ENCODE results near the gene JOSD1.
"Not testable (repeated sequence)": the region's sequence is repeated elsewhere in the genome, so short reads cannot be mapped to it uniquely, and the experiment has no call there.

Gene JOSD1

DNA sequence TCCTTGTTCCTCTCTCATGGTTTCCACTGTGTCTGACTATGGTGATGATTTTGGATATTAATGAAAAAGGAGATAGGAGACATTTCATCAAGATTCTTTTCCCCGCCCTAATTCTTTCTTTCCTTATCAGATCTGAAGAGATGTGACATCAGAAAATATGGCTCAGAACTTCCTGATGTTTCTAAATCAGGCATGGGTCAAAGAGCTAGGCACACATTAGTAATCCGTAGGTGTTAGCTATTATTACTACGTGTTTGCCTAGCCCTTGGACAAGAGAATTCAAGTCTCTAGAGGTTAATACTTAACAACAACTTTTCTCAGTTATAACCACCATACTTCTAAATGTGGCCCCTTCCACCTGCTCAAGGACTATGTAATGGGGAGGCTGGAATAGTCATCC, 5.8 kb downstream of the JOSD1 start:
- in situ Hi-C loops (cut with MboI; ENCODE audit: low sequenced_read_pairs): no loop called here

DNA sequence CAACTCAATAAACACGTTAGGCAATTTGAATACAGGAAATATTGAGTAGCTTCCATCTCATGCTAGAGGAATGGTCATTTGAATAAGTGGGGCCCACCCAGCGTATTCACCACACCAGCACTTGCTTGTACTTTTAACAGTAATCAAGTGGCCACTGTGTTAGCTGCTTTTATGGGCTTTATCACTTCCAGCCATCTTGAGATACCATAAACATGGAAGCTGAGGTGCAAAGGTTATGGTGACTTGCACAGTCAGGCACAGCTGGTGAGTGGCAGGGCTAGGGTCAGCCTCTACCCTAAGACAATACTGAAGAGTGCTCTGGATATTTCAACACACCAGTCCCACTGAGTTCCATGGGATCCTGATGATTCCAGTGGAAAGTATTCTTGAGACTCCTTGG, 6.7 kb downstream of the JOSD1 start:
- in situ Hi-C loops (cut with MboI; ENCODE audit: low sequenced_read_pairs): no loop called here

DNA sequence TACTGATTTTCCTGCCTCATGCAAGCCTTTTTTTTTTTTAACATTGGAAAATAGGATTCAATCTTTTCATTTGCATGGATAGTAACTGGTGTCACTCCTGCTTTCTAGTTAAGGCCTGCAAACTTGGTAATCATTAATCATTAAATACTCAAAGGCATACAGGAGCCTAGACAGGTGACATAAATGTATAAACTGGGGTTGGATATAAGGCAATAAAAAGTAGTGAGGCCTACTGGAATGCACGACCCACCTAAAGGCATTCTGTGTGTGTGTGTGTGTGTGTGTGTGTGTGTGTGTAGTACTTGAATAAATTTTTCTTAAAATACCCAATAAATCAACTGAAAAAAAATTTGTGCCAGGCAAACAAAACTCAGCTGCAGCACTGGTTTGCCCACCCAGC, 11.1 kb downstream of the JOSD1 start:
- in situ Hi-C loops (cut with MboI; ENCODE audit: low sequenced_read_pairs): no loop called here

DNA sequence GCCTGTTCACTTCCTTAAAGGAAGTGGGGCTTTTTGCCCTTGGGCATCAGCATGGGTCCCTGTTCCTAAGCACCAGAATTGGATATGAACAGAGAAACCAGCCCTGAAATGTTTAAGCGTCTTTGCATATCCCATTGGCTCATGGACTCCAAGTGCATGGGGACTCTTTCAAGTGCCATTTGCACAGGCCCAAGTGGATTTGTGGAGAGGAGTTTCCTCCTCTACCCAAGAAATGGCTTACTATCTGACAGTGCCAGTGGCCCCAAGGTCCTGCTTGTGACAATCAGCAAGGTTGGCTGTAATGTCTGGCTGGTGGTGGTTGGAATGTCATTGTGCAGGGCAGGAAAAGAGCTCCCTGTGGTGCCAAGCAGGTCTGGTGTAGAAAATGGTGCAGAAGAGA, 15.0 kb downstream of the JOSD1 start:
- in situ Hi-C loops (cut with MboI; ENCODE audit: low sequenced_read_pairs): no loop called here

DNA sequence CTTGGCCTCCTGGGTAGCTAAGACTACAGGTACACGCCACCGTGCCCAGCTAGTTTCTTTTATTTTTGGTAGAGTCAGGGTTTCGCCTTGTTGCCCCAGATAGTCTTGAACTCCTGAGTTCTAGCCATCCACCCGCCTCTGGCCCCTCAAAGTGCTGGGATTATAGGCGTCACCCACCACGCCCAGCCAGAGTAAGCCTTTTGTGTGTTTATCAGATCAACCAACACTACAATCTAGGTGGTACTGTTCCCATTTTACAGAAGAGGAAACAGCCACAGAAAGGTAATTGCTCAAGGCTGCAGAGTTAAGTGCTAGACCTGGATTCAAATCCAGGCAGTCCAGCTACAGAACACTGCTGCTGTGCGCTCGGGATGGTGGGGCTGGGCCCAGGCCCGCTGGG, 15.8 kb downstream of the JOSD1 start:
- in situ Hi-C loops (cut with MboI; ENCODE audit: low sequenced_read_pairs): no loop called here

DNA sequence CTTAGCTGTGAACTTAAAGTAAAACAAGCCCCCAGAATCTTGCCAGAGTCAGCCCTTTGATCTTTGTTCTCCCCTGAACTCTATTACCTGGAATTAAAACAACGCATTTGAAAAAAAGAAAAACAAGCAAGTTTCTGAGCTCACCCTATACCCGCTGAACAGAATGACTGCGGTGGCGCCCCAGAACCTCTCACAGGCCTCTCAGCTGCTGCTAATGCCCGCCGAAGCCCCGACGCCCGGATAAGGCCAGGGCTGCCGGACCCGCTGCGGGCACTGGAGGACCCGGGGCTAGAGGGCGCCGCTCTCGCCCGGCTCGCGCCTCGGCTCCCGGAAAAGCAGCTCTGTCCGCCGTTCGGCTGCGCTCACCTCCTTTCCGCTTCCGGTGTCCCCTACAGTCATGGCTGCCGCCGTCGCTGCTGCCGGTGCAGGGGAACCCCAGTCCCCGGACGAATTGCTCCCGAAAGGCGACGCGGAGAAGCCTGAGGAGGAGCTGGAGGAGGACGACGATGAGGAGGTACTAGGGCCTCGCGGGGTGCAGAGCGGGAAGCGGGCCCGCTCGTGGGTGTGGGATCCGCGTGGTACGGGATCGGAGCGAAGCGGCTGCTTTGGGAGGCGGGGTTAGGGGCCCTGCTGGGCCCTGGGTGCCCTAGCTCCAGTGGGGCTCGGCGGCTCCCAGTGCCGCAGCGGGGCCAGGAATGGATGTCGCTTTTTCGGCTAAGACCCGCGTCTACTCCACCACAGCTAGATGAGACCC, 19.0 kb downstream of the JOSD1 start, which contains the start of gene TOMM22:
Gene TOMM22 (plus strand): TSS at position 376 of the 754 bp plus-strand sequence. CDS start 22 bp downstream, at position 398.
- in situ Hi-C loops (cut with MboI; ENCODE audit: low sequenced_read_pairs): no loop called here

DNA sequence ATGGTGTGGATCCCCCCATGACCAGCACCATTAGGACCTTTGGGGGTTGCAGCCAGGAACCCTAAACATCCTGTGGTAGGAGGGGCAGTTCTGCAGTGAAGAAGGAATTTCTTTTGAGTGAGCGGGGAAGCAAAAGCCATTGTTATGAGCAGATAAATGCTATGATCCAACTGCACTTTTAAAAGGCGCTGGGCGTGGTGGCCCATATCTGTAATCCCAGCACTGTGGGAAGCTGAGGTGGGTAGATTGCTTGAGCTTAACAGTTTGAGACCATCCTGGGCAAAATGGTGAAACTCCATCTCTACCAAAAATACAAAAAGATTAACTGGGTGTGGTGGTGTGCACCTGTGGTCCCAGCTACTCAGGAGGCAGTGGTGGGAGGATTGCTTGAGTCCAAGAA, 24.9 kb downstream of the JOSD1 start:
- in situ Hi-C loops (cut with MboI; ENCODE audit: low sequenced_read_pairs): no loop called here

DNA sequence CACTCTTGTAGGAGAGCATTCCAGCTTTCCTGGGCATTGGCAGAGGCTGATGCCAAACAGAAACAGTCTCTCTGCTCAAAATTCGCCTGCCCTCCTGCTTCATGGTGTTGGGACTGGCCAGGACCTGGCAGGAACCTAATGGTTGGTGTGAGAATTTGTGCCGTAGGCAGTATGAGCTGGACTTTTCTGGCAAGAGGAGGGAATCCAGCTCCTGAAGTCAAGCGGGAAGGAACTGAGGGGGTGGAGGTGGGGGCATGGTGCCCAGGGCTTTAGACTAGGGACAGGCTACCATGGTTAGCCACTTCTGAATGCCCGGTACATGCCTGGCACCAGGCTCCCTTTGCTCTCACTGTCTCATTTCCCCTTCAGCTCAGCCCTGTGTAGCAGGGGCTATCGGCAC, 25.9 kb downstream of the JOSD1 start:
- in situ Hi-C loops (cut with MboI; ENCODE audit: low sequenced_read_pairs): no loop called here

DNA sequence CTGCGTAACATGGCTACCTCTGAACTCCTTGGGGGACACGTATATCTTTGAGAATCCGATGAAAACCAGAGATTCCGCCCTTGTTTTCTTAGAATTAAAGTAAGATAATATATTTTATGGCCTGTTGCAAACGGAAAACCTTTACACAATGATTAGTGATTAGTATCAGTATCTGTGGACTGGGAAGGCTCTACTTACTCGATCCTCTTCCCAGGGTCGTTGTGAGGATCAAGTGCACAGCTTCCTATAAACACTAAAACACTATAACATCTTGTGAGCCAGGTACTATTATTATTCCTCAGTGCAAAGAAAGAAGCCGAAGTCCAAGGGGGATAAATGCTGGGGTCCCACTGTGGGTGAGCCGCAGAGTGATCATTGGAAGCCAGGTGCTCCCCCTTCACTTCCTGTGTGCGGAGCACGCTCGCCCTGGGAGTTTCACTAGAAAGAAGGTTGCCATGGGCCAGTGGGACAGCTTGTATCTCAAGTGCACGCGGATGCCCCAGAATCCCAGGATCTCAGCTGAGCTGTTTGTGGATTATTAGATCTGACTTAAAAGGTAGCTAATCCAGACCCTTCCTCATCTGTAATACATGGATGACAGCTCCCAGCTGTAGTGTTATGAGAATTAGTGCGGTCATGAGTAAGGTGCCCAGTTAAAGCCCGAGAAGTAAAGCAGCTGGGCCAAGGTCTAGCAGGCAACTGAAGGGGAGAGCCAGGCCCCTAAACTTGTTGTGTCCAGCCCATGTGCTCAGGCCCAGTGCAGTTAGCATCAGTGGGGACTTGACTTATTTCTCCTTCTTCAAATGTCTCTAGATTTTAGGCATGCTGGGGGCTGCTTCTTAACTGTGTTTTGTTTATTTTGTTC, 43.5 kb downstream of the JOSD1 start:
- in situ Hi-C loops (cut with MboI; ENCODE audit: low sequenced_read_pairs): no loop called here

DNA sequence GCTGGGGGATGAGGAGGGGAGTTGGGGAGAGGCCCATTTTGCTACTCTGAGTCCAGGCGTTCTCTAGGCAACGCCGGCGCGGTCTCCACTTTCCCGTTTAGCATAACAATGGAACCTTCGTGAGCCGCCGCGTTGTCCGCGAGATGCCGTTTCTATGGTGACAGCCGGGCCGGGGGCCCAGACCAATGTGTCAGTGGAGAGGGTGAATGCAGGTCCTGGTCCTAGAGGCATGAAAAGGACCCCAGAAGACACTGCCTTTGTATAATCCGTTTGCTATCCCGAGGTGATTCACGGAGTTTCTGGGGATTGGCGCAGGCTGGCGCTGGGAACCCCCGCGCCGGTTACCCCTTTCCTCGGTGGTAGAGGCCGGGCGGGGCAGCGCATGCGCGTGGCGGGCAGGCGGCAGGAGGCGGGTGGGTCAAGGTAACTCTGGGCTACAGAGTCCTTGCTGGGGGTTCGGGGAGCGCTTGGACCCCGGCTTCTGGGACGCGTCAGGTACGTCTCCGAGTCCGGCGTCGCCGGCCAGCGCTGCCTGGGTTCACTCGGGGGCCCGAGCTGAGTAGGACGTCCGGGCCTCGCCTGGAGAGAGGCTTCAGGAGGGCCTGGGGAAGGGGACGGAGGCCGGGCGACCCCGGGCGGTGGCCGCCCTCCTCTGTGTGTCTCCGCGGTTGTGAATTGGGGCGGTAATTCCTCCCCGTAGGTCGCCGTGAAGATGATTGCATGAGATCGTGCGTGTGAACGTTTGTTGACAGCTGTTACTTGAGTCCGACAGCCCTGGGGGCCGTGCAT, 44.3 kb downstream of the JOSD1 start, which contains the start of the genes CBY1 and FAM227A:
Gene CBY1 (plus strand): TSS at position 383 of the 789 bp plus-strand sequence. CDS start 11,417 bp downstream, outside the sequence.
Gene FAM227A (minus strand): TSS at position 137 of the 789 bp plus-strand sequence. CDS start 6,224 bp downstream, outside the sequence.
- in situ Hi-C loops (cut with MboI; ENCODE audit: low sequenced_read_pairs): no loop called here

DNA sequence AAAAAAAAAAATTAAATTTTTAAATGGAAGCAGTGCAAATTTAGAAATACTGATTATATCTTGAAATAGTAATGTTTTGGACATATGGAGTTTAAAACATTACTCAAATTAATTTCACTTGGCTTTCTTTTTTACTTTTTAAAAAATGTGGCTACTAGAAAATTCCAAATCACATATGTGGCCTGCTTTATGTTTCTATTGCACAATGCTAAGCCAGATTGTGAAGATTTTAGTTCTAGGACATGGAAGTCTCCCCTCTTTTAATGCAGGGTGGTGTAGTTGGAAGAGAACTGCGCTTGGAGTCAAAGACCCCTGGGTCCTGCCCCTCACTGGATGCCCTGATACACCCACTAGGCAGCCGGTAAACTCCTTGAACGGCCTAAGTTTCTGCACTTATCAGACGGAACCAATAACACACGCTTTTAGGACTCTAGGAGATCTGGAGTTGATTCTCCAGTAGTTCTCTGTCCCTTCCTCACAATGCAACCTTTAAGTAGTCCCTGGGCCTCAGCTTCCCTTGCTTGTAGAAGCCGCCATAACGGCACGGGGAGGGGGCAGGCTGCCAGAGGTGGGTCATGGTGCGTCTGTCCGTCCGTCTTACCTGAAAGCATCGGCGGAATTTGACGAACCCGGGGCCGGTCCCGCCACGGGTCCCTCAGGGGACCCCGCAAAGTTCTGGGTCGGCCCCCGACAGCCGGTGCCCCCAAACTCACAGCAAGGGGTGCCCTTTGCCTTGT, 45.1 kb downstream of the JOSD1 start:
- in situ Hi-C loops (cut with MboI; ENCODE audit: low sequenced_read_pairs): no loop called here

DNA sequence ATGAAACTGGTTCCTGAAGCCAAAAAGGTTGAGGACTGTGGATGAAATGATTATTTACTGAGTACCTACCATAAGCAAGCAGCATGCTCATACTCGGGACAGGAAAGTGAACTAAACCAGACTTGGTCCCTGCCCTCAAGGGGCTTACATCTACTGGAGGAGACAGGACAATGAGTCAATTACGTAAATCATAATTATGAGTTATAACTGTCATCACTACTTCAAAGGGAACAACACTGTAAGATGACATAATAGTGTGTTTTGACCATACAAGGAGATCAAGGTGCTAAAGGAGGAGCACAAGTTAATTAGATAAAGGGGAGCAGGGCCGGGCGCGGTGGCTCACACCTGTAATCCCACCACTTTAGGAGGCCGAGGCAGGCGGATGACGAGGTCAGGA, 47.0 kb downstream of the JOSD1 start:
- in situ Hi-C loops (cut with MboI; ENCODE audit: low sequenced_read_pairs): no loop called here

DNA sequence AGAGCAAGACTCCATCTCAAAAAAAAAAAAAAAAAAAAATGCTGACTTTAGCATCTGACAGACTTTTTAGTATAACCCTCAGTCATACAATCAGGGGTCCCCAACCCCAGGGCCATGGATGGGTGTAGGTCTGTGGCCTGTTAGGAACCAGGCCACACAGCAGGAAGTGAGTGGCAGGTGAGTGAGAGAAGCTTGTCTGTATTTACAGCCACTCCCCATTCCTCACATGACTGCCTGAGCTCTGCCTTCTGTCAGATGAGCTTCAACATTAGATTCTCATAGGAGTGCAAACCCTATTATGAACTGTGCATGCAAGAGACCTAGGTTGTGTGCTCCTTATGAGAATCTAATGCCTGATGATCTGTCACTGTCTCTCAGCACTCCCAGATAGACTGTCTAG, 47.9 kb downstream of the JOSD1 start:
- in situ Hi-C loops (cut with MboI; ENCODE audit: low sequenced_read_pairs): no loop called here

DNA sequence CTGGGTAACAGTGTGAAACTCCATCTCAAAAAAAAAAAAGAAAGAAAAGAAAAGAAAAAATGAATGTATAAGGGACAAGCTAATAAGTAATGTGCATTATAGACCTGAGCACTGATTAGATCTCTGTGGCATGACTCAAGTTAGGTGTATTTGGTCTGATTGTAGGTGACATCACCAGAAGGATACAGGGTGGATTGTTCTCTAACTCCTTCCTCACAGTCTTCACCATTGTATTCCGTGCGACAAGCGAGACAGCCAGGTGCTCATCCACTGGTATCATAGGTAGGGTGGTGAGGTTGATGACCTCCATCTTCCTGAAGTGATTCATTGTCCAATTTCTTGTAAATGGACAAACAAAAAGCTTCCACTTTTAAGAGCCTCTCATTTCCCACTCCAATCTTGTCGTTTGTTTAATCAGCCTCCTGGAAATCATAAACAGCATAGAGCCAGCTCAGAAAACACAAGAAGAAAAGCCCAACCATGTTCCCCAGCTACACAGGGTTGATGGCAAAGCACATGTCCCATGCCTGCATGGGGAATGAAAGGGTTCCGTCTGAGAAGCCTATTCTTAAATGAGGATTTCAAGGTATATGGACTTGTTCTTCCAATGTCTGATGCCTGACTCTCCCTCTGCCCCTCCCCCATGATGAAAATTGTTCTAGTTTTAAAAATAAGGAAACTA, 50.8 kb downstream of the JOSD1 start:
- in situ Hi-C loops (cut with MboI; ENCODE audit: low sequenced_read_pairs): no loop called here

DNA sequence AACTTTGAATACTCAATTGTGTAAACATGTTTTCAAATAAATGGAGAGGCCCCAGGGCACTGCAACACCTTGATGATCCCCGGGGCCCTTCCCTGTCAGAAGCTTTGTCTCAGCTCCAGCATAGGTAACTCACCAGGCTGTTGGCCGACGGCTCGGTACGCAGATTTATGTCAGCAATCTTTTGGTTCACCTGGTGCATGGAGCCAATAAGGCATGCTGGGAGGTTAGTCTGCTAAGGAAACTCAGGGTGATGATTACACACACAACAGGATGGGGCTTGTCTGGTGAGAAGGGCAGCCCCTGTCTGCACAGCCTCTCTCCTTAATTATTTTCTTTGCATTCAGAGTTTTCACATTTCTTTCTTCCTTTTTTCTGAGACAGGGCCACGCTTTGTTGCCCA, 55.3 kb downstream of the JOSD1 start:
- in situ Hi-C loops (cut with MboI; ENCODE audit: low sequenced_read_pairs): no loop called here

DNA sequence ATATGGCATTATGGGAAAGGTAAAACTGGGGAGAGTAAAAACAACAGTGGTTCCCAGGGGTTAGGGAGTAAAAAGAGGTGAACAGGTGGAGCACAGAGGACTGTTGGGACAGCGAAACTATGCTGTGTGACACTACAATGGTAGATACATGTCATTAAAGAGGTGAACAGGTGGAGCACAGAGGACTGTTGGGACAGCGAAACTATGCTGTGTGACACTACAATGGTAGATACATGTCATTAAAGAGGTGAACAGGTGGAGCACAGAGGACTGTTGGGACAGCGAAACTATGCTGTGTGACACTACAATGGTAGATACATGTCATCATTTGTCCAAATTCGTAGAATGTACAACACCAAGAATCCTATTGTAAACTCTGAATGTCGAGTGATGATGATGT, 56.5 kb downstream of the JOSD1 start:
- in situ Hi-C loops (cut with MboI; ENCODE audit: low sequenced_read_pairs): not testable (repeated sequence)

DNA sequence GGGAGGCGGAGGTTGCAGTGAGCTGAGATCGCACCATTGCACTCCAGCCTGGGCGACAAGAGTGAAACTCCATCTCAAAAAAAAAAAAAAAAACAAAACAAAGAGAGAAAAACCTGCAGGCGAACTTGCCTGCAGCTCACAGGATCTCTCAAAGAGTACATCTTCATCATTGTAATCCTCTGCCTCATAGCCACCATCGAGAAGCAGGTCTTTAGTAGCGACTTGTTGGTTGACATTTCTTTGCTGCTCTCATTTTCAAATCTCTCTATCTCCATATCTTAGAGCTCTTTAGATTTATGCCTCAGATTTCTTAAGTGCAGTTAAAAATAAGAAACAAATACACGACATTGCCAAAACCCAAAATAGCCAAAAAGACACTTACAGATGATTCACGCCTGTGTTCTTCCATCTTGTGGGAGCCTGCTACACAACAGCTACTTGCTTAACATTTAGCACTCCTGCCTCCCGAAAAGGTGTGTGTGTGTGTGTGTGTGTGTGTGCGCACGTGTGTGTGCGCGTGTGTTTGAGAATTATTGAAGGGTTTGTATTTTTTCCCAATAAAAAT, 59.2 kb downstream of the JOSD1 start:
- in situ Hi-C loops (cut with MboI; ENCODE audit: low sequenced_read_pairs): no loop called here

DNA sequence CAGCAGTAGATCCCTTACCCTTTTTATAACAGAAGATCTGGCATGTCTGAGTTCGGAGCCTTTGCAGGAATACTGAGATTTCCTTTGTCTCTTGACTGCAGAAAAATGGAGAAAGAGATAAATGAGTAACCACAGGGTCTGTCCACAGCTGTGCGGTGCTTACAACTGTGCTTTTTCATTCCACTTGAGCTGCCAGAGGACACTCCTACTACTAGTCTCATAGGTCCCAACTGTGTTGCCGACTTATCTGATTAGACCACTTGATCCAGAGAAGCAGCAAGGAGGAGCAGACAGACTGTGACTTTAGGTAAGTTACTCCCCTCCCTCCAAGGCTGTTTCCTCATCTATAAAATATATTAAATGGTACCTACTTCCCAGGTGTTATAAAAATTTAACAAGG, 62.0 kb downstream of the JOSD1 start:
- in situ Hi-C loops (cut with MboI; ENCODE audit: low sequenced_read_pairs): no loop called here

DNA sequence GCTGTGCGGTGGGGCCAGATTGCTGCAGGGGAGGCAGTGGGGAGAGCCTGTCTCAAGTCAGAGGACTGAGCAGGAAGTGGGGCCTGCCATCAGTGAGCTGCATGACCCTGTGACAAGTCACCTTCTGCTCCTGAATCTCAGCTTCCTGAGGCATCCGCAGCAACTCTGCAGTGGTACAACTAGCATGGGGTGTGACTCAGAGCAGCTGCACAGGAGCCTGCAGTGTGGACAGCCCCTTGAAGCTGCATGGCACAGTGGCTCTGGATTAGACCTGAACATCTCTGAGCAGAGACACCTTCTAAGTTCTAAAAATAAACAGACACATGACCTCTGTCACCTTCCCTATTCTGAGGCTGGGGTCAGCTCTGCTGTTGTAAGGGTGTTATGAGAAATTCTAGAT, 62.5 kb downstream of the JOSD1 start:
- in situ Hi-C loops (cut with MboI; ENCODE audit: low sequenced_read_pairs): no loop called here
